ENCODE results near the gene ANKZF1.

The ANKZF1 gene

DNA sequence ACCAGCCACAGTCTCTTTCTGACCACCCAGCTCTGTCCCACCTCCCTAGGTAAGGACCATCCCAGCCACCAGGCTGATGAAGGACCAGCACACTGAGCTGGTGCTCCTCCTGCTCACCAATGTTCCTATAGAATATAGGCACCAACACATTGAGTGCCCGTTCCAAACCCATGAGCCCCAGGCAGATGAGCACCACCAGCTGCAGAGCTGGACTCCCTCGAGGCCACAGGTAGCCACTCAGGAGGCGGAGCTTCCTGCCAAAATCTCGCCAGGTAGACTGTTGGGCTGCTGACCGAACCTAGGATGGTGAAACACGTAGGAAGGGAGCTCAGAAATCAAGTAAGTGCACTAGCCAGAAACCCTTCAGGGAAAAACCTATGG is 13.1 kb upstream of the ANKZF1 start:
- TF ChIP-seq, protein P1, sequence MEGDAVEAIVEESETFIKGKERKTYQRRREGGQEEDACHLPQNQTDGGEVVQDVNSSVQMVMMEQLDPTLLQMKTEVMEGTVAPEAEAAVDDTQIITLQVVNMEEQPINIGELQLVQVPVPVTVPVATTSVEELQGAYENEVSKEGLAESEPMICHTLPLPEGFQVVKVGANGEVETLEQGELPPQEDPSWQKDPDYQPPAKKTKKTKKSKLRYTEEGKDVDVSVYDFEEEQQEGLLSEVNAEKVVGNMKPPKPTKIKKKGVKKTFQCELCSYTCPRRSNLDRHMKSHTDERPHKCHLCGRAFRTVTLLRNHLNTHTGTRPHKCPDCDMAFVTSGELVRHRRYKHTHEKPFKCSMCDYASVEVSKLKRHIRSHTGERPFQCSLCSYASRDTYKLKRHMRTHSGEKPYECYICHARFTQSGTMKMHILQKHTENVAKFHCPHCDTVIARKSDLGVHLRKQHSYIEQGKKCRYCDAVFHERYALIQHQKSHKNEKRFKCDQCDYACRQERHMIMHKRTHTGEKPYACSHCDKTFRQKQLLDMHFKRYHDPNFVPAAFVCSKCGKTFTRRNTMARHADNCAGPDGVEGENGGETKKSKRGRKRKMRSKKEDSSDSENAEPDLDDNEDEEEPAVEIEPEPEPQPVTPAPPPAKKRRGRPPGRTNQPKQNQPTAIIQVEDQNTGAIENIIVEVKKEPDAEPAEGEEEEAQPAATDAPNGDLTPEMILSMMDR (IDR thresholded peaks at IDR 0.05; ENCODE audit: low read depth, low read length) = no peak
- H3K4me3 ChIP-seq (ENCODE audit: low read depth, low read length) = no peak overlapping the region

DNA sequence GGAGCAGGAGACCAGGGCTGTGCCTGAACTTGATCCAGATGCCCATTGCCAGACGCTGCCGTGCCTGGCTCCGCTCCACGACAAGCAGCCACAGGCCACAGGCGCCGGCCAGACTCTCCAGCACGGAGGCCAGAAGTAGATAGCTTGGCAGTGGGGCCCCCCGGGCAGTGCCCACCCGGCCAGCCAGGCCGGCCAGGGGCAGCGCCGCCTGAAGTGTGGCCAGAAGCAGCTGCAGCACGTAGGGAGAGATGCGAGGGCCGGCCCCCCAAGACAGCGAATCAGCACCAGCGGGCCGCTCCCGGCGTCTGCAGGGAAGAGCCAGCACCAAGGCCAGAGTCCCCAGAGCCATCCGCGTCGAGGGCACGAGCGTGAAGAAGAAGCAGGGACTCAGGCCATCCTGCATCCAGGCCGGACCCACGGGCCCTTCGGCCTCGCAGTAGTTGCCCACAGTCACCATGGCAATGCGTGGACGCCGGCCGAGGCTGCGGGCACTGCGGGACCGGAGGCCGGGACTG is 11.3 kb upstream of the ANKZF1 start:
- TF ChIP-seq, protein P1 (IDR thresholded peaks at IDR 0.05; ENCODE audit: low read depth, low read length) = no peak
- H3K4me3 ChIP-seq (ENCODE audit: low read depth, low read length) = peak overlapping the region; percentile 65

DNA sequence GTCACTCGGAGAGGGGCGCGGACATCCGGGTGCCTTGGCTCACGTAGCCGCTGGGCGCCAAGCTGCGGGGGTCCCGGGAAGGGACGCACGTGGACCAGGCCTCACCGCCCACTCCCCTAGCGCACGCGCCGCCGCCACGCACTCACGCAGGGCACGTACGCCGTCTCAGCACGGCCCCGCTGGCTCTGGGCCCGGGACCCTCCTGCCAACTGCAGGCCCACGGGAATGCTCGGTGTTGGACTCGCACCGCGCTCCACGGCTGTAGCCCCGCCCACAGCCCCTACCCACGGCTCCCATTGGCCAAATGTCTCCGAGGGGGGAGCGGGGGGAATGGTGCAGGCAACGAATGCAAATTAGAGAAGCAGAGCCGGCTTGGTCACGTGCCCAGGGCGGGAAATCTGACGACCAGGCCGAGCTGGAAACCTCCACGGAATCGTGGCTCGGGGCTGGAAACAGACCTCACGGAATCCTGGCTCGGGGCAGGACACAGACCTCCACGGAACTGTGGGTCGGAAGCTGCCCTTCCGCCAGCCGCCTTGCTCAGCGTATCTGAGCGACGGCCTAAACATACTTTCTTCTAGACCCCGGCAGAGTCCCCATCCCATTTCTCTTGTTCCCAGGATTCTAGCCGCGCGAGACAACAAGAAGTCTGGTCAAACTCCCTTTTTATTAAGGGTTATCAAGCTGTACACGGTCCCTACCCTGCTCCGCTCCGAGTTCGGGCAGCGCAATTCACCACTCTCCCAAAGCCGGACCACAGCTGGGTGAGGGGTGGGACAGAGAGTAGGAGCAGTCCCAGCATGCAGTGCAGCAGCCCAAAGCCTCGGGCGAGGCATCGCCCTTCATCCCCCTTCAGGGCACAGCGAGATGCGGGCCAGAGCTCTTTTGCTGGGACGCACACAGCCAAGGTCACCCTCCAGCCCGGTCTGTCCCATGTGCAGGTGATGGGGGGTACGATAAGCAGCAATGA is 10.6 kb upstream of the ANKZF1 start, which contains the start of gene ABCB6:
Gene ABCB6, minus strand, starts transcription at position 227 of the 970 bp plus-strand sequence. CDS start 285 bp downstream, outside the sequence.
- TF ChIP-seq, protein P1 (IDR thresholded peaks at IDR 0.05; ENCODE audit: low read depth, low read length) = no peak
- peak within 1 kb of the TSS; percentile 65 for H3K4me3 ChIP-seq (ENCODE audit: low read depth, low read length)

DNA sequence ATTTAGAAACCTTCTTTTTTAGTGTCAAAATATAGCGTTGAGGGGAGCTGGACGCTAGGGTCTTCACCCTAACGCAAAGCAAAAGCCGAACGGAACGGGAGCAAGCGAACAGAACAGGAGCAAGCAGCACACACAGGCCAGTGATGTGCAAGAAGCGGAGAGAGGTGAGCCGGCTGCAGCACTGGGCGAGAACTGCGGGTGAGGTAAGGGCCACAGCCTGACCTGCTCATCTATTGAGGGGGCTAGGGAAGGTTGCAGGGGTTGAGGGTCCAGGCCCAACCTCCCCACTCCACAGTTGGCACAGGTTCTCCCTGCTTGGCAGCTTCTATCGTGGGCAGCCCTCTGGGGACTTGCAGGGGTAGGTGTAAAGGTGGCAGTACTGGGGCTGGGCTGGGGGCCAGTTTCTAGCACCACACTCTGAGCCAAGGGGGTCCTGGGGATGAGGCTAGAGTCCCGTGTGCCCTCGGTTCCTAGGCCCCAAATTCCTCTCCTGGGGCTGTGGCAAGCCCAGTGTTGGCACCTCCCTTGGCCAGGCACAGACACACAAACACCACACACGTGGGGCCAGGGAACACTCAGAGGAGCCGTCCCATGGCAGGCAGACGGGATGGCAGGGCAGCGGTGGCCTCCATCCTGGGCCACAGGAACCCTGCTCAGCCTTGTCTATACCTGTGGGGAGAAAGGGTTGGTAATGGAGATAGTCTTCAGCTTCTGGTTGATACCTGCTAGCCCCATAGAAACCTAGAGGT is 9.6 kb upstream of the ANKZF1 start:
- H3K4me3 ChIP-seq (ENCODE audit: low read depth, low read length) = no peak overlapping the region
- TF ChIP-seq, protein P1 (IDR thresholded peaks at IDR 0.05; ENCODE audit: low read depth, low read length) = no peak

DNA sequence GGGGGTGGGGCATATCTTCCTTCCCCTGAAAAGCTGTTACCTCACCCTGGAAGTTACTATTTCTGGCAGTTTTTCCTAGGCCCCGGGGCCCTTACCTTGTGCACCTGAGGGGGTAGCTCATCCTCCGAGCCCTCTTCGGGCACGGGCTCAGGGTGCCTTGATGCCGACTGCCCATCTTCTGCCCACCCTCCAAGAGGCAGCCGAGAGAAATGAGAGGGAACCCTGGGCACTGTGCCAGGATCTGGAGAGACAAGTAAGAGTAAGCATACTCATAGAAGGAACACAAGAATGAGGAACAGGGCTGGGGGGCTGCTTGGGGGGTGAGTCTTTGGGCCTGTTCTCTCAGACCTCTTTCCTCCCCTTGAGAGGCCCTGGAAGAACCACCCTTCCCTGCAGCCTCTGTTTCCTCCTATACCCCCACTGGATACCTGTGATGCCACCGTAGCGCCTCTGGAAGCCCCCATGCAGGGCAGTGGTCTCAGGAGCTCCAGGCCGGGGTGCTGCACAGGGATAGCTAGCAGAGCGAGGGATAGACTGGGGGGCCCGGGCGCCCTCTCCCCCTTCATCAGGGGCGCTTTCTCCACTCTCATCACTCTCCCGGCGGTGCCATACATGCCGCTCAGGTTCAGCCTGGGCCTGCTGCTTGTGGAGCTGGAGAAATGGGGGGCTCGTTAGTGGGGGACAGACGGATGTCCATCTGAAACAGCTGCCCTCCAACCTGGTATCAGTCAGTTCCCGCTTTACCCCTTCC is 8.8 kb upstream of the ANKZF1 start:
- H3K4me3 ChIP-seq (ENCODE audit: low read depth, low read length) = no peak overlapping the region
- TF ChIP-seq, protein P1 (IDR thresholded peaks at IDR 0.05; ENCODE audit: low read depth, low read length) = no peak

DNA sequence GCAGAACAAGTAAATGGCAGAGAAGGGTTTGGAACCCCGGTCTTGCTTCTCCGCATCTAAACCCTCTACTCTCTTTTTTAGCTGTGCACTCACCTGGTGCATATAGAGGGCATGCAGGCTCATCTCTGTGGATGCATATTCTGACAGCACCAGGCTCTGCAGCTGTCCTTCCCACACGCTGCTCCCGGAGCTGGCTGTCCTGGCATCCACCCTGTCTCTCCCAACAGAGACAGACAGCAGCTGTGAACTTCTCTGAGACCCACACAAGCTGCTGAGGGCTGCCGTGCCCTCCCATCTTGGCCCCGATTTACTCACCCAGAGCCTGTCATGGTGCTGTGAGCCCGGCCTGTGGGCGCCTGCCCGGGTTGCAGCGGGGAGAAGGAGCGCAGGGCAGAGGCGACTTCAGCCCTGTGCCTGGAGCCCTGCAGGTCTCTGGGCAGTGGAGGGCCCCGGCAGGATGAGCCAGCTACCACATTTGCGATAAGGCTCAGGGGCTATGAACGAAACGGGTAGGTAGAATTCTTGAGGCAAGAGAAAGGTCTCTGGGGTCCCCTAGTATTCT is 7.6 kb upstream of the ANKZF1 start:
- no peak overlapping the region for H3K4me3 ChIP-seq (ENCODE audit: low read depth, low read length)
- TF ChIP-seq, protein P1 (IDR thresholded peaks at IDR 0.05; ENCODE audit: low read depth, low read length) = no peak

All from WI38 (cell line).